Neuronal stem cell (in vitro differentiated cells): ENCODE measurements around the gene PACS2.

Experiments used
- DNase-seq: peaks from one replicate; pipeline ENCODE4 v3.0.0-alpha.2; 2013; ENCODE audit warnings: low spot score
- H2AFZ ChIP-seq: one replicate; pipeline ENCODE4 v1.6.1; 2013; ENCODE audit warnings: mild to moderate bottlenecking, low read length, inconsistent platforms
- H2AK5ac ChIP-seq: 2 replicates; pipeline ENCODE4 v1.6.1; 2013; ENCODE audit warnings: low read depth, mild to moderate bottlenecking, inconsistent platforms, low read length, moderate library complexity, mixed read lengths
- H2BK120ac ChIP-seq: 2 replicates; pipeline ENCODE4 v1.6.1; 2013; ENCODE audit warnings: low read depth, mild to moderate bottlenecking, inconsistent platforms, low read length, moderate library complexity, mixed read lengths
- H2BK12ac ChIP-seq: one replicate; pipeline ENCODE4 v1.6.1; 2013; ENCODE audit warnings: low read length, inconsistent platforms
- H2BK15ac ChIP-seq: 2 replicates; pipeline ENCODE4 v1.6.1; 2013; ENCODE audit warnings: mild to moderate bottlenecking, low read length, inconsistent platforms, mixed read lengths
- H2BK5ac ChIP-seq: one replicate; pipeline ENCODE4 v1.6.1; 2013; ENCODE audit warnings: inconsistent platforms, mild to moderate bottlenecking, low read length, moderate library complexity
- H3K14ac ChIP-seq: one replicate; pipeline ENCODE4 v1.6.1; 2013; ENCODE audit warnings: low read length, inconsistent platforms
- H3K18ac ChIP-seq: 2 replicates; pipeline ENCODE4 v1.6.1; 2013; ENCODE audit warnings: low read length, inconsistent platforms
- H3K23ac ChIP-seq: 2 replicates; pipeline ENCODE4 v1.6.1; 2013; ENCODE audit warnings: low read depth, mild to moderate bottlenecking, mixed read lengths, low read length, inconsistent platforms; ENCODE audit not compliant: poor library complexity
- H3K27ac ChIP-seq: replicated peaks from 3 replicates; pipeline ENCODE4 v1.5.1; 2013; ENCODE audit warnings: low read length, inconsistent platforms
- H3K27me3 ChIP-seq, 3 experiments: 2 replicates each; pipeline ENCODE4 v1.6.1; 2013; ENCODE audit warnings: low read length in 3 of 3, mild to moderate bottlenecking in 2 of 3, inconsistent platforms in 1 of 3, low read depth in 1 of 3, mixed read lengths in 1 of 3, moderate library complexity in 1 of 3; ENCODE audit not compliant: control insufficient read depth in 3 of 3, insufficient read depth in 3 of 3
- H3K36me3 ChIP-seq, 2 donors: replicated peaks in 1 of 2; 2 replicates each; pipeline ENCODE4 v1.6.1; 2013; ENCODE audit warnings: low read length in 2 of 2; ENCODE audit not compliant: control insufficient read depth in 2 of 2, insufficient read depth in 2 of 2
- H3K4ac ChIP-seq: 2 replicates; pipeline ENCODE4 v1.6.1; 2013; ENCODE audit warnings: inconsistent platforms, mild to moderate bottlenecking, low read length, moderate library complexity
- H3K4me1 ChIP-seq, 2 donors: 1 replicate in 1 of 2; 2 replicates in 1 of 2; pipeline ENCODE4 v1.6.1; 2013; ENCODE audit warnings: low read length in 2 of 2, low read depth in 1 of 2; ENCODE audit not compliant: control insufficient read depth in 2 of 2, insufficient read depth in 1 of 2
- H3K4me2 ChIP-seq: one replicate; pipeline ENCODE4 v1.6.1; 2013; ENCODE audit warnings: mild to moderate bottlenecking, low read length, inconsistent platforms; ENCODE audit not compliant: insufficient read depth, poor library complexity, severe bottlenecking
- H3K4me3 ChIP-seq, 2 donors: 2 replicates each; pipeline ENCODE4 v1.5.1; 2013; ENCODE audit warnings: low read length in 2 of 2, mild to moderate bottlenecking in 2 of 2, inconsistent platforms in 1 of 2, moderate library complexity in 1 of 2
- H3K79me1 ChIP-seq: one replicate; pipeline ENCODE4 v1.6.1; 2013; ENCODE audit warnings: low read depth, mild to moderate bottlenecking, inconsistent platforms, low read length, moderate library complexity
- H3K9ac ChIP-seq: one replicate; pipeline ENCODE4 v1.6.1; 2013; ENCODE audit warnings: mild to moderate bottlenecking, low read depth, low read length, inconsistent platforms; ENCODE audit not compliant: poor library complexity
- H3K9me3 ChIP-seq, 2 donors: replicated peaks in 1 of 2; 2 replicates each; pipeline versions ENCODE3 to v1.6.1; 2013; ENCODE audit warnings: low read length in 2 of 2, mild to moderate bottlenecking in 2 of 2, inconsistent platforms in 1 of 2, low read depth in 1 of 2, mixed read lengths in 1 of 2, moderate library complexity in 1 of 2; ENCODE audit not compliant: control insufficient read depth in 2 of 2, insufficient read depth in 1 of 2
- H4K8ac ChIP-seq: one replicate; pipeline ENCODE4 v1.6.1; 2013; ENCODE audit warnings: low read depth, mild to moderate bottlenecking, inconsistent platforms, low read length, moderate library complexity
- H4K91ac ChIP-seq: one replicate; pipeline ENCODE4 v1.6.1; 2013; ENCODE audit warnings: low read length, low read depth, mild to moderate bottlenecking, inconsistent platforms; ENCODE audit not compliant: poor library complexity
- WGBS, 2 donors: extraction: QIAGEN DNeasy Blood & Tissue Kit; methylation state at CpG; one replicate each; pipeline ENCODE4 v1.1.7; 2013; ENCODE audit warnings: missing lambda C conversion rate in 2 of 2, mixed read lengths in 1 of 2; ENCODE audit not compliant: insufficient read length in 2 of 2, insufficient replicate concordance in 1 of 2; ENCODE audit errors: extremely low coverage in 2 of 2; 5-methylcytosine and 5-hydroxymethylcytosine counted together

The PACS2 gene

DNA sequence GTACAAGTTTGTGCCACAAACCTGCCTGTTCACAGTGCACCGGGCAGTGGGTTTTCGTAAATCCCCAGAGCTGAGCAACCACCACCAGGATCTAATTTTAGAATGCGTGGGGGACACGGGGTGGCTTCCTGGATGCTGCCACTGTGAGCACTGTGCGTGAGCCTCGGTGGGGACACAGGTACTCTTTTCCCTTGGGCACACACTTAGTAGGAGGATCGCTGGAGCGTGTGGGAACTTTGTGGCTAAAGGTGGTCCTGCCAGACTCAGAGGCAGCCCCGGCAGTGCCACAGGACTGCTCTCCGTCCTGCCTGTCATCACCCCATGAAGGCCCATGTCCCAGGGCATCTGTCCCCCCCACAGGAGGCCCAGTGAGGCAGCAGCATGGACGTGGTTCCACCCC, 45.1 kb upstream of the PACS2 start:
- Histone ChIP-seq H3K4ac (no peak overlapping the region), H3K14ac (no peak overlapping the region), H3K18ac (peak overlapping the region; percentile 64), H3K4me2 (no peak overlapping the region), H3K4me1 (no peaks in the 10 kb centered on the region), H2AK5ac (no peak overlapping the region), H2AFZ (no peak overlapping the region), H3K9ac (no peak overlapping the region), H4K8ac (no peak overlapping the region), H2BK12ac (no peak overlapping the region), H3K9me3 (no peaks in the 10 kb centered on the region), H3K27me3 (no peaks in the 10 kb centered on the region), H3K4me3 (no peak overlapping the region), H3K36me3 (peaks cover 4 to 25% of the 10 kb centered on the region in 2 donors), H3K23ac (peak overlapping the region; percentile 65), H2BK5ac (peak overlapping the region; percentile 39), H2BK120ac (no peak overlapping the region), H3K79me1 (peaks cover 11% of the 10 kb centered on the region), H4K91ac (no peak overlapping the region), H3K27ac (no peak overlapping the region), H2BK15ac (no peak overlapping the region)
- WGBS, 2 donors: no CpG with 5 or more reads among the region's 11 CpGs
- DNase-seq: no peak

DNA sequence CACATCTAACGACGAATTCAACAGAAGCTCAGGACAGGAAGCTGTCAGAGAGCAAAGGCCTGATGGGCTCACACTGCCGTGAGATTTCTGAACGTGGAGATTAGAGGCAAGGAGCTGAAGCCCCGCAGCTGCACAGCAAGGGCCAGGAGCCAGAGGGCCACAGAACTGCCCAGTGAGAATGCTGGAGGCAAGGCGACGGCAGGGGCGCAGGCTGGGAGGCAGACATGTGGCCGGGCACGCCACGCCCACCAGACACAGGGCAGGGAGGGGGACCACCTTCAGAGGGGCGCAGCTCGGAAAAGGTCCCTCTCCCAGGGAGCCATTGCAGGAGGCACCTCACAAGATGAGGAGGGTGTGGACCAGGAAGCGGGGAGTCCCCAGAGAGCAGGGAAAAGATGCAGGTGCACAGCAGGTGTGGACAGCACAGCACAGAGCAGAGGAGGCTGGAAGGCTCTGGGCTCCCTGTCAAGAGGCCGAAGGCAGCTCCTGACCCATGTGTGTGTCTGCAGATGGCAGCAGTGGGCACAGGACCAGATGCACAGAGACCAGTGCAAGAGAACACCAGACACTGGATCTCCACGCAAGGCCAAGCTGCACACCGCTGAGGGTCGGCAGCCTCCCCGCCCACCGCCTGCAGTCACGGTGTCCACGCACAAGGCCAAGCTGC, 43.2 kb upstream of the PACS2 start:
- Histone ChIP-seq H4K91ac (no peak overlapping the region), H3K79me1 (peaks cover 17% of the 10 kb centered on the region), H2BK5ac (peak overlapping the region; percentile 56), H2AK5ac (no peak overlapping the region), H3K36me3 (peaks cover 4 to 17% of the 10 kb centered on the region in 2 donors), H3K4me3 (no peak overlapping the region), H3K27ac (no peak overlapping the region), H2BK120ac (no peak overlapping the region), H2BK12ac (no peak overlapping the region), H3K14ac (no peak overlapping the region), H3K9me3 (no peaks in the 10 kb centered on the region), H3K9ac (no peak overlapping the region), H3K4me1 (no peaks in the 10 kb centered on the region), H2BK15ac (no peak overlapping the region), H3K23ac (no peak overlapping the region), H3K18ac (no peak overlapping the region), H3K27me3 (no peaks in the 10 kb centered on the region), H4K8ac (no peak overlapping the region), H2AFZ (no peak overlapping the region), H3K4ac (no peak overlapping the region), H3K4me2 (no peak overlapping the region)
- no CpG with 5 or more reads among the region's 22 CpGs for WGBS, 2 donors
- no peak for DNase-seq

DNA sequence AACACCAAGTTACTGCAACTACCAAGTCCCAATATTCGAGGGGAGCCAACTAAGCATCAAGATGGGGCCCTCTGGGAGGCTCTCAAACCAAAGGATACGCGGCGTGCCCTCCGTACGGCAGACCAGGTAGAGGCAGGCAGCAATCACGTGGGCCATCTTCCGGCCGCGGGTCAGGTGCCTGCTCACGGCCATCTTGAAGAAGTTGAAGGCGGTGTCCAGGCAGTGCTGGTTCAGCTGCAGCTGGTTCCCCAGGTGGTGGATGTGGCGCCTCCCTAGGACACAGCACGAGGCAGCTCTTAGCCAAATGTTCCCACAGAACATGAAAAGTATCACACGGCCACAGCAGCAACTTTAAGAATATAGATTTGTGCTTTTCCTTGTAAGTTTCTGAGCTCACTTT, 41.9 kb upstream of the PACS2 start:
- Histone ChIP-seq H3K23ac (no peak overlapping the region), H3K4me3 (no peak overlapping the region), H2AK5ac (no peak overlapping the region), H3K27ac (no peak overlapping the region), H3K4me2 (no peak overlapping the region), H2AFZ (no peak overlapping the region), H4K91ac (no peak overlapping the region), H3K27me3 (no peaks in the 10 kb centered on the region), H2BK12ac (no peak overlapping the region), H2BK5ac (no peak overlapping the region), H3K9ac (no peak overlapping the region), H2BK15ac (no peak overlapping the region), H4K8ac (no peak overlapping the region), H3K79me1 (peaks cover 17% of the 10 kb centered on the region), H3K9me3 (no peaks in the 10 kb centered on the region), H3K4ac (no peak overlapping the region), H3K36me3 (peaks cover 4 to 14% of the 10 kb centered on the region in 2 donors), H2BK120ac (no peak overlapping the region), H3K14ac (no peak overlapping the region), H3K4me1 (no peaks in the 10 kb centered on the region), H3K18ac (no peak overlapping the region)
- no peak for DNase-seq
- WGBS, 2 donors: no CpG with 5 or more reads among the region's 15 CpGs

DNA sequence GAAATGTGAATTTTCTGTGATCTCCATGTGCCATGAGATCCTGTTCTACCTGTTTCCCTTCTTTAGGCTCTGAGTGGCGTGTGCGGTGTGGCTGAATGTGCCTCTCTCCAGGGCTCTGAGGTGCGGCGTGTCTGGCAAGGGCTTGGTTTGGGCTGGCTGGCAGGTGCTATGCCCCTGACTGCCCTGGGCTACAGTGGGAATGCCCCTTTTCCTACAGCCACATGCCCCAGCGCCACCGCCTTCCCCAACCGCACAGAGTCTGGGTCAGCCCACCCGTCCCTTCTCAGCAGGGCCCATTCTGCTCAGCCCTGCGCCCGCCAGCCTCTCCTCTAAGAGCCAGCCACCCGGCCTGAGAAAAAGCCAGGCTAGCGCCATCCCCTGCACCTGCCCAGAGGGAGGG, 41.5 kb upstream of the PACS2 start:
- Histone ChIP-seq H2BK15ac (no peak overlapping the region), H3K36me3 (peaks cover 4 to 11% of the 10 kb centered on the region in 2 donors), H2BK12ac (no peak overlapping the region), H3K27me3 (no peaks in the 10 kb centered on the region), H2AK5ac (no peak overlapping the region), H3K14ac (no peak overlapping the region), H3K23ac (peak overlapping the region; percentile 44), H2BK5ac (no peak overlapping the region), H2BK120ac (no peak overlapping the region), H3K4ac (no peak overlapping the region), H3K9me3 (no peaks in the 10 kb centered on the region), H2AFZ (no peak overlapping the region), H3K4me3 (no peak overlapping the region), H3K27ac (no peak overlapping the region), H3K79me1 (peaks cover 17% of the 10 kb centered on the region), H4K8ac (no peak overlapping the region), H3K9ac (no peak overlapping the region), H3K18ac (no peak overlapping the region), H3K4me2 (no peak overlapping the region), H4K91ac (no peak overlapping the region), H3K4me1 (no peaks in the 10 kb centered on the region)
- no CpG with 5 or more reads among the region's 12 CpGs for WGBS, 2 donors
- DNase-seq: no peak
